Neural crest cell (in vitro differentiated cells): Measurements from ENCODE around the gene DOK6. TPM values are rescaled to one million over a fixed set of nuclear protein-coding genes. Genes with fewer than 3 reads are reported as not detected.
A peak's percentile ranks its signal among the peaks of the same experiment; 100 is the strongest.

Experiments used
- DNase-seq: peaks from one replicate; pipeline ENCODE4 v3.0.0; 2021; ENCODE audit warnings: low read depth, mixed read lengths, low spot score
- H3K27ac Mint-ChIP-seq: one replicate; pipeline ENCODE4 v1.8.0; 2021; ENCODE audit warnings: mild to moderate bottlenecking, mixed read lengths; ENCODE audit not compliant: unreplicated experiment
- H3K27me3 Mint-ChIP-seq: 2 replicates; pipeline ENCODE4 v1.8.0; 2021; ENCODE audit warnings: low read depth, mild to moderate bottlenecking, mixed read lengths
- H3K36me3 Mint-ChIP-seq: 2 replicates; pipeline ENCODE4 v1.8.0; 2021; ENCODE audit warnings: low read depth, mild to moderate bottlenecking, mixed read lengths
- H3K4me1 Mint-ChIP-seq: 2 replicates; pipeline ENCODE4 v1.8.0; 2021; ENCODE audit warnings: mixed read lengths
- H3K4me3 Mint-ChIP-seq: one replicate; pipeline ENCODE4 v1.8.0; 2021; ENCODE audit warnings: mild to moderate bottlenecking, mixed read lengths
- H3K9me3 Mint-ChIP-seq: 2 replicates; pipeline ENCODE4 v1.8.0; 2021; ENCODE audit warnings: mixed read lengths
- total RNA-seq: library from RNA; stranded (reverse); gene quantifications from 2 replicates; pipeline ENCODE4 v1.2.1, GENCODE V29; 2021
- TF ChIP-seq, protein P1 (sequence below): fragments of 200-600 bp; sonication (generic); conservative IDR thresholded peaks from 2 replicates; pipeline ENCODE4 v1.5.0; 2021; ENCODE audit warnings: antibody characterized with exemption, mild to moderate bottlenecking

Gene DOK6
- total RNA-seq, 1 donor from 2014 or later = 3.6 TPM

GRCh38 chr18:69737851-69738250 lies 337.2 kb downstream of the DOK6 start:
- peaks cover 18% of the 10 kb centered on the region for H3K4me1 Mint-ChIP-seq
- H3K27me3 Mint-ChIP-seq = no peaks in the 10 kb centered on the region
- H3K27ac Mint-ChIP-seq = peak overlapping the region; percentile 10
- H3K36me3 Mint-ChIP-seq = peaks cover 4% of the 10 kb centered on the region
- no peak for DNase-seq
- TF ChIP-seq, protein P1, sequence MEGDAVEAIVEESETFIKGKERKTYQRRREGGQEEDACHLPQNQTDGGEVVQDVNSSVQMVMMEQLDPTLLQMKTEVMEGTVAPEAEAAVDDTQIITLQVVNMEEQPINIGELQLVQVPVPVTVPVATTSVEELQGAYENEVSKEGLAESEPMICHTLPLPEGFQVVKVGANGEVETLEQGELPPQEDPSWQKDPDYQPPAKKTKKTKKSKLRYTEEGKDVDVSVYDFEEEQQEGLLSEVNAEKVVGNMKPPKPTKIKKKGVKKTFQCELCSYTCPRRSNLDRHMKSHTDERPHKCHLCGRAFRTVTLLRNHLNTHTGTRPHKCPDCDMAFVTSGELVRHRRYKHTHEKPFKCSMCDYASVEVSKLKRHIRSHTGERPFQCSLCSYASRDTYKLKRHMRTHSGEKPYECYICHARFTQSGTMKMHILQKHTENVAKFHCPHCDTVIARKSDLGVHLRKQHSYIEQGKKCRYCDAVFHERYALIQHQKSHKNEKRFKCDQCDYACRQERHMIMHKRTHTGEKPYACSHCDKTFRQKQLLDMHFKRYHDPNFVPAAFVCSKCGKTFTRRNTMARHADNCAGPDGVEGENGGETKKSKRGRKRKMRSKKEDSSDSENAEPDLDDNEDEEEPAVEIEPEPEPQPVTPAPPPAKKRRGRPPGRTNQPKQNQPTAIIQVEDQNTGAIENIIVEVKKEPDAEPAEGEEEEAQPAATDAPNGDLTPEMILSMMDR = no peak
- H3K9me3 Mint-ChIP-seq = peaks cover 7% of the 10 kb centered on the region
- H3K4me3 Mint-ChIP-seq = no peak overlapping the region

DNA sequence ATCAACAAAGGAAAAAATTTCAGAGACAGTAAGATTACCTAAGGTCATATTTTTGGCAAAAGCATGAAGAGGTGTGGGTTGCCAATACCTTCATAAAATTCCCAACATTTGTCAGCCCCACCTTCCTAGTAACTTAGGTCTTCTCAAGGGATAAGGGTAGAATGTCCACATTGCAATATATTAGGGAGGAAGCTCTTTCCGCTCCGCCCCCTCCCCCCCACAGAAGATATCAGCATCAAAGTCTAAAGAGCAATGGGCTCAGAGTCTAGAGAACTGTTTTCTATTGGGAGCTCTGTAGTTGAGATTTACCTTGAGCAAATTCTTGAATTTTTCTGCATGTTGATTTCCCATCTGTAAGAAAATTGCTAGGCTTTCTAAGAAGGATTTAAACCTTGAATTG lies 346.7 kb downstream of the DOK6 start:
- Mint-ChIP-seq H3K4me1 (peaks cover 2% of the 10 kb centered on the region), H3K4me3 (no peak overlapping the region), H3K36me3 (peaks cover 4% of the 10 kb centered on the region), H3K27me3 (no peaks in the 10 kb centered on the region), H3K27ac (no peak overlapping the region), H3K9me3 (peaks cover 13% of the 10 kb centered on the region)
- TF ChIP-seq, protein P1 = no peak
- no peak for DNase-seq

- Mint-ChIP-seq H3K9me3 (peaks cover 15% of the 10 kb centered on the region), H3K27ac (peak overlapping the region; percentile 4), H3K4me1 (peaks cover 20% of the 10 kb centered on the region), H3K4me3 (peak overlapping the region; percentile 68), H3K36me3 (peaks cover 8% of the 10 kb centered on the region), H3K27me3 (no peaks in the 10 kb centered on the region)
- peak; percentile 14 for DNase-seq
- TF ChIP-seq, protein P1 = no peak
These were observed 352.2 kb downstream of the DOK6 start for GRCh38 chr18:69752737-69753380.

DNA sequence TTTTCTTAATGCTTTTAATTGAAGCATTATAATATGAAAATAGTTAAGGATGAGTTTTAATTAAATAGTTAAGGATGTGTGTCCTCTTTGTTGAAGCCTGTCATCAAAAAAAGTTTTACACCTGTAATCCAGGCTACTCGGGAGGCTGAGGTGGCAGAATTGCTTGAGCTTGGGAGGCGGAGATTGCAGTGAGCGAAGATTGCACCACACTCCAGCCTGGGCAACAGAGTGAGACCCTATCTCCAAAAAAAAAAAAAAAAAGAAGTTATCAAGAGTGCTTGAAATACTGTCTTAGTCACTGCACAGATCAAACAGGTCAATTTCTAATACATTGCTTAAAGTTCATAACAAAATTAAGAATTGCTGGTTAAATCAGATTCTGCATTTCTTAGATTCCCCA lies 353.4 kb downstream of the DOK6 start:
- Mint-ChIP-seq H3K4me3 (no peak overlapping the region), H3K9me3 (peaks cover 8% of the 10 kb centered on the region), H3K27ac (no peak overlapping the region), H3K36me3 (peaks cover 8% of the 10 kb centered on the region), H3K27me3 (no peaks in the 10 kb centered on the region), H3K4me1 (peaks cover 26% of the 10 kb centered on the region)
- DNase-seq = no peak
- TF ChIP-seq, protein P1 = no peak

DNA sequence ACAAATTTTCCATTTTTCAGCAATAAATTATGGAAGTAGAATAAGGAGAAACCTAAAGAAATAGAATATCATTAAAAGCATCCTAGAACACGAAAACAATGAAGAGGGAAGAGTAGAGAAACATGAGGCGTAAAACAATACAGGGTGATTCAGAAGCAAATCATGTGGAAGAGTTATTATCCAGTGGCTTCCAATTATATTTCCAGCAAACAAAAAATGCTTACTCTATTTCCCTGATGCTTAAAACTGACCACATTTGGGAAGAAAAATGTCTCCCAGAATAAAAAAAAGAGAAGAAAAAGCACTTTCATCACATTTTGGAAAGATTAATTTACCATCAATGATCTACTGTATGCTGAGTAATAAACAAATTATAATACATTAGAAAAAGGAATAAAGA lies 354.4 kb downstream of the DOK6 start:
- H3K4me3 Mint-ChIP-seq = no peak overlapping the region
- peaks cover 26% of the 10 kb centered on the region for H3K4me1 Mint-ChIP-seq
- H3K36me3 Mint-ChIP-seq = peaks cover 7% of the 10 kb centered on the region
- no peak for DNase-seq
- TF ChIP-seq, protein P1 = no peak
- no peaks in the 10 kb centered on the region for H3K27me3 Mint-ChIP-seq
- peaks cover 7% of the 10 kb centered on the region for H3K9me3 Mint-ChIP-seq
- H3K27ac Mint-ChIP-seq = no peak overlapping the region
